Loucy (cell line): ENCODE data around the gene SPATC1L.

Experiments used
- H2AFZ ChIP-seq: fragments of 200-600 bp; sonication (generic); 2 replicates; pipeline ENCODE4 v1.6.0; 2016; ENCODE audit warnings: antibody characterized with exemption, mild to moderate bottlenecking, low read length, moderate library complexity
- H3F3A ChIP-seq: fragments of 200-600 bp; 2 replicates; pipeline ENCODE4 v1.6.0; 2016; ENCODE audit warnings: antibody characterized with exemption, low read depth, mild to moderate bottlenecking
- H3K27me3 ChIP-seq: fragments of 200-600 bp; sonication (generic); 2 replicates; pipeline ENCODE4 v1.6.1; 2014; ENCODE audit warnings: low read length, mild to moderate bottlenecking; ENCODE audit not compliant: insufficient read depth, poor library complexity, severe bottlenecking
- H3K36me3 ChIP-seq: fragments of 200-600 bp; sonication (generic); 2 replicates; pipeline ENCODE4 v1.6.1; 2016; ENCODE audit warnings: low read length; ENCODE audit not compliant: insufficient read depth
- H3K4me1 ChIP-seq: fragments of 200-600 bp; sonication (generic); 2 replicates; pipeline ENCODE4 v1.5.1; 2014; ENCODE audit warnings: low read length, mild to moderate bottlenecking; ENCODE audit not compliant: insufficient read depth, poor library complexity, severe bottlenecking
- H3K4me2 ChIP-seq: fragments of 200-600 bp; sonication (generic); 2 replicates; pipeline ENCODE4 v1.6.0; 2014; ENCODE audit warnings: antibody characterized with exemption, low read length, low read depth, mild to moderate bottlenecking; ENCODE audit not compliant: poor library complexity, severe bottlenecking
- H3K4me3 ChIP-seq: fragments of 200-600 bp; sonication (generic); 2 replicates; pipeline ENCODE4 v1.5.1; 2014; ENCODE audit warnings: low read length, mild to moderate bottlenecking, mixed read lengths; ENCODE audit not compliant: poor library complexity, severe bottlenecking
- H3K79me2 ChIP-seq: fragments of 200-600 bp; sonication (generic); 2 replicates; pipeline ENCODE4 v1.6.1; 2014; ENCODE audit warnings: low read length; ENCODE audit not compliant: insufficient read depth
- H3K9ac ChIP-seq: fragments of 200-600 bp; sonication (generic); 2 replicates; pipeline ENCODE4 v1.6.0; 2014; ENCODE audit warnings: mild to moderate bottlenecking, low read depth, low read length, moderate library complexity; ENCODE audit not compliant: poor library complexity, severe bottlenecking
- H3K9me2 ChIP-seq: fragments of 200-600 bp; sonication (generic); replicated peaks from 2 replicates; pipeline ENCODE4 v1.6.1; 2016; ENCODE audit warnings: low read depth, low read length, mixed read lengths
- H3K9me3 ChIP-seq: fragments of 200-600 bp; sonication (generic); 2 replicates; pipeline ENCODE4 v1.6.1; 2014; ENCODE audit warnings: mild to moderate bottlenecking, antibody characterized with exemption, low read length, low read depth; ENCODE audit not compliant: insufficient read depth
- H4K20me1 ChIP-seq: fragments of 200-600 bp; sonication (generic); 2 replicates; pipeline ENCODE4 v1.6.0; 2014; ENCODE audit warnings: antibody characterized with exemption, low read length, mild to moderate bottlenecking; ENCODE audit not compliant: insufficient read depth, poor library complexity, severe bottlenecking
- EZH2phosphoT487 ChIP-seq: fragments of 200-600 bp; IDR thresholded peaks from 2 replicates; pipeline ENCODE4 v1.6.1; 2018; ENCODE audit warnings: antibody characterized with exemption, mild to moderate bottlenecking, moderate library complexity, borderline replicate concordance
- TF ChIP-seq, protein P1 (sequence below): fragments of 200-600 bp; sonication (generic); conservative IDR thresholded peaks from 2 replicates; pipeline ENCODE4 v1.5.1; 2014; ENCODE audit warnings: mild to moderate bottlenecking, antibody characterized with exemption, low read length

Gene SPATC1L

DNA sequence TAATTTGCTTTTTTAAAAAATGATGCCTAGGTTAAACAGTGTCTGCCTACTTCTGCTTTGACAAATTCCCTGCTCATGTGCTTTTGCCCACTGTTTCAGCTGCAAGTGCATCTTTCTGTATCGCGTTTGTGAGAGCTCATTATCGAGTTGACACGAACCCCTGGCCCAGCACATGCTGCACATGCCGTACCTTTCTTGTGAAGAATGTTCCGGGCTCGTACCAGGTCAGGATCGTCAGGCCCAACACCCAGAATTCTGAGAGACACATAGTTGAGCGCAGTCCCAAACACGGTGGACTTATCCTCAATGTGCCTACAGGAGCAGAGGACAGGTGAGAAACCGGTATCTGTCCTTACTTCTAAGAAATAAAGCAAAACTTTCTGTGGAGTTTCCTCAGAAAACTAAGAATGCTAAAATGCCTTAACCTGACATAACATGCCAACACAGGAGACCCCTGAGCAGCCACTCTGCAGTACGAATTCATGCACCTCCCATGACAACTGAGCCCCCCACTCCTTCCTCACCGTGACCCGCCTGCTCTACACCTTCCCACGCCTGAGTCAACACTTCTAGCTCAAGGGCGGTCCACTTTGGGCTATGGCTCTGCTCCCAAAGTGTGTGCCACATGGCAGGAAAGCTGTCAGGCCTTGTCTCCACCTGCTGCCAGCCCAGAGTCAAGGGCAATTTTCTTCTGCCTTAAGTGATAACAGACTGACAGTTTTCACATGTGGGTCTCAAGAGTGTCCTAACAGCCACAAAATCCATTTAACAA, 37.6 kb upstream of the SPATC1L start:
- H3K9me2 ChIP-seq, result no peaks in the 10 kb centered on the region
- no peak overlapping the region for H2AFZ ChIP-seq
- peaks cover 28% of the 10 kb centered on the region for H4K20me1 ChIP-seq
- H3K9me3 ChIP-seq, result no peaks in the 10 kb centered on the region
- H3F3A ChIP-seq, result no peaks in the 10 kb centered on the region
- peaks cover 39% of the 10 kb centered on the region; the same call in 1 of the 2 replicates for H3K36me3 ChIP-seq
- H3K79me2 ChIP-seq, result peaks cover 79% of the 10 kb centered on the region
- H3K27me3 ChIP-seq, result no peaks in the 10 kb centered on the region
- no peak for TF ChIP-seq EZH2phosphoT487
- TF ChIP-seq, protein P1, sequence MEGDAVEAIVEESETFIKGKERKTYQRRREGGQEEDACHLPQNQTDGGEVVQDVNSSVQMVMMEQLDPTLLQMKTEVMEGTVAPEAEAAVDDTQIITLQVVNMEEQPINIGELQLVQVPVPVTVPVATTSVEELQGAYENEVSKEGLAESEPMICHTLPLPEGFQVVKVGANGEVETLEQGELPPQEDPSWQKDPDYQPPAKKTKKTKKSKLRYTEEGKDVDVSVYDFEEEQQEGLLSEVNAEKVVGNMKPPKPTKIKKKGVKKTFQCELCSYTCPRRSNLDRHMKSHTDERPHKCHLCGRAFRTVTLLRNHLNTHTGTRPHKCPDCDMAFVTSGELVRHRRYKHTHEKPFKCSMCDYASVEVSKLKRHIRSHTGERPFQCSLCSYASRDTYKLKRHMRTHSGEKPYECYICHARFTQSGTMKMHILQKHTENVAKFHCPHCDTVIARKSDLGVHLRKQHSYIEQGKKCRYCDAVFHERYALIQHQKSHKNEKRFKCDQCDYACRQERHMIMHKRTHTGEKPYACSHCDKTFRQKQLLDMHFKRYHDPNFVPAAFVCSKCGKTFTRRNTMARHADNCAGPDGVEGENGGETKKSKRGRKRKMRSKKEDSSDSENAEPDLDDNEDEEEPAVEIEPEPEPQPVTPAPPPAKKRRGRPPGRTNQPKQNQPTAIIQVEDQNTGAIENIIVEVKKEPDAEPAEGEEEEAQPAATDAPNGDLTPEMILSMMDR, result no peak
- peak overlapping the region; percentile 18 for H3K4me2 ChIP-seq
- no peak overlapping the region for H3K4me3 ChIP-seq
- no peak overlapping the region for H3K9ac ChIP-seq
- peaks cover 15% of the 10 kb centered on the region for H3K4me1 ChIP-seq

DNA sequence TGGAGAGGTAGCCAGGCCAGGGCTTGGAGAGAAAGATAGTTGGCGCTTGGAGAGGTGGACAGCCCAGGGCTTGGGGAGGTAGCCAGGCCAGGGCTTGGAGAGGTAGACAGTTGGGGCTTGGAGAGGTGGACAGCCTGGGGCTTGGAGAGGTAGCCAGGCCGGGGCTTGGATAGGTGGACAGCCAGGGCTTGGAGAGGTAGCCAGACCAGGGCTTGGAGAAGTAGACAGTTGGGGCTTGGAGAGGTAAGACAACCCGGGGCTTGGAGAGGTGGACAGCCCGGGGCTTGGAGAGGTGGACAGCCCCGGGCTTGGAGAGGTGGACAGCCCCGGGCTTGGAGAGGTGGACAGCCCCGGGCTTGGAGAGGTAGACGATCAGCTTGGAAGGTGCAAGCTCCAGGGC, 36.6 kb upstream of the SPATC1L start:
- H3K9me2 ChIP-seq, result no peaks in the 10 kb centered on the region
- no peaks in the 10 kb centered on the region for H3K9me3 ChIP-seq
- H3K36me3 ChIP-seq, result peaks cover 45% of the 10 kb centered on the region; the same call in 1 of the 2 replicates
- peaks cover 77% of the 10 kb centered on the region for H3K79me2 ChIP-seq
- H3F3A ChIP-seq, result no peaks in the 10 kb centered on the region
- H3K4me3 ChIP-seq, result no peak overlapping the region
- peaks cover 5% of the 10 kb centered on the region for H3K4me1 ChIP-seq
- no peak overlapping the region for H2AFZ ChIP-seq
- H4K20me1 ChIP-seq, result peaks cover 18% of the 10 kb centered on the region
- H3K9ac ChIP-seq, result no peak overlapping the region
- H3K4me2 ChIP-seq, result no peak overlapping the region
- no peaks in the 10 kb centered on the region for H3K27me3 ChIP-seq
- TF ChIP-seq, protein P1, result no peak
- no peak for TF ChIP-seq EZH2phosphoT487

DNA sequence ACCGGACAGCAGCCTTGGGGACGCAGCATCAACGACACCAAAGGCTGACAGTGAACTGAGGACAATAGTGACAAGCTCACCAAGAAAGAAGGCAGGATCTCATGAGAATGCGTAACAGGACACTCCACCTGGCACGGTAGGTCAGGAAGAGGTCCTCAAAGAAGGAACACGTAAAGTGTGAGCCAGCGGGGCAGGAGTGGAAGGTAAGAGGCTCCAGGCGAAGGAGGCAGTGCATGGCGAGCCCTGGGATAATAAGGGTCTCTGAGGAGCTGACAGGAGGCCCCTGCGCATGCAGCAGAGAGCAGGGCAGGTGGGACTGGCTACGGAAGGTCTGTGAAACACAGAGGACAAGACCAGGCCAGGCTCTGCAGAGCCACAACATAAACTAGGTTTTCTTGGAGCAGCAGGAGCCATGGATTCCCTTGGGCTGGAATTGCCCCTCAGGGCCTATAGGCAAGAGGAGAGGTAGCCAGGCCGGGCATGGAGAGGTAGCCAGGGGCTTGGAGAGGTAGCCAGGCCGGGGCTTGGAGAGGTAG, 36.1 kb upstream of the SPATC1L start:
- H3K4me2 ChIP-seq, result no peak overlapping the region
- H4K20me1 ChIP-seq, result peaks cover 18% of the 10 kb centered on the region
- no peak overlapping the region for H3K9ac ChIP-seq
- no peaks in the 10 kb centered on the region for H3K9me3 ChIP-seq
- TF ChIP-seq, protein P1, result no peak
- TF ChIP-seq EZH2phosphoT487, result no peak
- no peaks in the 10 kb centered on the region for H3K9me2 ChIP-seq
- no peak overlapping the region for H3K4me3 ChIP-seq
- no peaks in the 10 kb centered on the region for H3F3A ChIP-seq
- H3K79me2 ChIP-seq, result peaks cover 73% of the 10 kb centered on the region
- no peaks in the 10 kb centered on the region for H3K27me3 ChIP-seq
- no peak overlapping the region for H2AFZ ChIP-seq
- peaks cover 4% of the 10 kb centered on the region for H3K4me1 ChIP-seq
- H3K36me3 ChIP-seq, result peaks cover 50% of the 10 kb centered on the region; the same call in 1 of the 2 replicates
